Measurements from ENCODE around the gene CFAP92. TPM values are rescaled to one million over a fixed set of nuclear protein-coding genes. Genes with fewer than 3 reads are reported as not detected.

CFAP92 gene
- total RNA-seq, 1 donor from 2014 or later = 2.0 TPM

DNA sequence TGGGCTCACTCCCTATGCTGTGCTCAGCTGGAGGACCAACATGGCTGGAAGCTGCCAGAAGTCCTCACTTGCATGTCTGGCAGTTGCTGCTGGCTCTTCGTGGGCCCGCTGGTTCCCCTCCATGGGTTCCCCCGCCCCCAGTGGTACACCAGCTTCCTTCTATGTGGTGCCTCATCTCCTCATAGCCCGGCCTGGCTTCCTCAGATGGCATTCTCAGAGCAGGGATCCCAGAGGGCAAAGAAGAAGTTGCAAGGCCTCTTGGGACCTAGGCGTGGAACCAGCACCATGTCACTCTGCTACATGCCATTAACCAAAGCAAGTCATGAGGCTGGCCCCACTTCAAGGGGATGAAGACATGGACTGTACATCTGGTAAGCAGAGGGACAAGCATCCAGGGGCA lies 2.9 kb upstream of the CFAP92 start:
- ATAC-seq = no peak
- intact Hi-C loops (cut with DNase I) = no loop called here
- TF ChIP-seq, protein P1, sequence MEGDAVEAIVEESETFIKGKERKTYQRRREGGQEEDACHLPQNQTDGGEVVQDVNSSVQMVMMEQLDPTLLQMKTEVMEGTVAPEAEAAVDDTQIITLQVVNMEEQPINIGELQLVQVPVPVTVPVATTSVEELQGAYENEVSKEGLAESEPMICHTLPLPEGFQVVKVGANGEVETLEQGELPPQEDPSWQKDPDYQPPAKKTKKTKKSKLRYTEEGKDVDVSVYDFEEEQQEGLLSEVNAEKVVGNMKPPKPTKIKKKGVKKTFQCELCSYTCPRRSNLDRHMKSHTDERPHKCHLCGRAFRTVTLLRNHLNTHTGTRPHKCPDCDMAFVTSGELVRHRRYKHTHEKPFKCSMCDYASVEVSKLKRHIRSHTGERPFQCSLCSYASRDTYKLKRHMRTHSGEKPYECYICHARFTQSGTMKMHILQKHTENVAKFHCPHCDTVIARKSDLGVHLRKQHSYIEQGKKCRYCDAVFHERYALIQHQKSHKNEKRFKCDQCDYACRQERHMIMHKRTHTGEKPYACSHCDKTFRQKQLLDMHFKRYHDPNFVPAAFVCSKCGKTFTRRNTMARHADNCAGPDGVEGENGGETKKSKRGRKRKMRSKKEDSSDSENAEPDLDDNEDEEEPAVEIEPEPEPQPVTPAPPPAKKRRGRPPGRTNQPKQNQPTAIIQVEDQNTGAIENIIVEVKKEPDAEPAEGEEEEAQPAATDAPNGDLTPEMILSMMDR (IDR thresholded peaks at IDR 0.05) = no peak
- no peak overlapping the region for H3K4me3 ChIP-seq
- H3K9me3 ChIP-seq = no peaks in the 10 kb centered on the region
- H3K4me1 ChIP-seq = peaks cover 31% of the 10 kb centered on the region
- DNase-seq = no peak
- H3K27me3 ChIP-seq (ENCODE audit: low read depth) = peaks cover 26% of the 10 kb centered on the region
- H3K27ac ChIP-seq = no peak overlapping the region
- no peaks in the 10 kb centered on the region for H3K36me3 ChIP-seq

DNA sequence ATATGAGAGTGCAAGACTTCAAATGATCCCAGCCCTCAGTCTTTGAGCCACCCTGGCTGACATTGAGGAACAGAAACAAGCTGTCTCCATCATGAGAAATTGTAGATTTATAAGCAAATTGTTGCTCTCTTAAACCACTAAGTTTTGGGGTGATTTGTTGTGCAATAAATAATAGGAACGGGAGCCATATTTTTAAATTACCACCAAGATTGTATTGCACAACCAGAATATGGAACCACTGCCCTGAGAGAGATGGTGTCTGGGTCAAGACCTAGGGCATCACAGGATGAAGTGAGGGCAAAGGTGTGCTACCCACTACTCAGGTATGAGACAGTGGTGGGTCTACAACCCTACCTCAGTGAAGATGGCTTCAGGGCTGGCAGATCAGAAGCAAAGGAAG lies 2.3 kb upstream of the CFAP92 start:
- H3K4me3 ChIP-seq = no peak overlapping the region
- no peaks in the 10 kb centered on the region for H3K36me3 ChIP-seq
- no peaks in the 10 kb centered on the region for H3K9me3 ChIP-seq
- no peak overlapping the region for H3K27ac ChIP-seq
- H3K4me1 ChIP-seq = peaks cover 26% of the 10 kb centered on the region
- TF ChIP-seq, protein P1 (IDR thresholded peaks at IDR 0.05) = no peak
- DNase-seq (no peak), ATAC-seq (no peak)
- peaks cover 20% of the 10 kb centered on the region for H3K27me3 ChIP-seq (ENCODE audit: low read depth)
- intact Hi-C loops (cut with DNase I) = no loop called here

DNA sequence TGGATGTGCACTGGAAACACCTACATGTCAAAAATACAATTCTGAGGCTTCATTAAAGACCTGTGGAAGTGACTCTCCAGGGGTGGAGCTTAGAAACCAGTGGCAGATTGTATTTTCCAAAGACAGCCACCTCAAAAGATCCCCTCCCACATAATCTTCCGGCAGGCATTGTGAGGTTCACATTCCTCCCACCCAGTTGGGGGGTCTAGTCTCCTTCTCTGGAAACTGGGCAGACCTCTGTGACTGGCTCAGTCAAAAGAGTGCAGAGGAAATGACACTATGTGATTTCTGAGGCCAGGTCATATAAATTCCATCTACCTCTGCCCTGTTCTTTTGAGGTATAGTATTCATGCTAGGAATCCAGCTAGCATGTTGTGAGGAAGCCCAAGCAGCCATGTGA lies 1.9 kb upstream of the CFAP92 start:
- Histone ChIP-seq H3K4me3 (no peak overlapping the region), H3K36me3 (no peaks in the 10 kb centered on the region), H3K27me3 (ENCODE audit: low read depth) (peaks cover 16% of the 10 kb centered on the region), H3K27ac (no peak overlapping the region), H3K9me3 (no peaks in the 10 kb centered on the region), H3K4me1 (peaks cover 21% of the 10 kb centered on the region)
- intact Hi-C loops (cut with DNase I) = no loop called here
- TF ChIP-seq, protein P1 (IDR thresholded peaks at IDR 0.05) = no peak
- ATAC-seq = no peak
- DNase-seq = no peak

DNA sequence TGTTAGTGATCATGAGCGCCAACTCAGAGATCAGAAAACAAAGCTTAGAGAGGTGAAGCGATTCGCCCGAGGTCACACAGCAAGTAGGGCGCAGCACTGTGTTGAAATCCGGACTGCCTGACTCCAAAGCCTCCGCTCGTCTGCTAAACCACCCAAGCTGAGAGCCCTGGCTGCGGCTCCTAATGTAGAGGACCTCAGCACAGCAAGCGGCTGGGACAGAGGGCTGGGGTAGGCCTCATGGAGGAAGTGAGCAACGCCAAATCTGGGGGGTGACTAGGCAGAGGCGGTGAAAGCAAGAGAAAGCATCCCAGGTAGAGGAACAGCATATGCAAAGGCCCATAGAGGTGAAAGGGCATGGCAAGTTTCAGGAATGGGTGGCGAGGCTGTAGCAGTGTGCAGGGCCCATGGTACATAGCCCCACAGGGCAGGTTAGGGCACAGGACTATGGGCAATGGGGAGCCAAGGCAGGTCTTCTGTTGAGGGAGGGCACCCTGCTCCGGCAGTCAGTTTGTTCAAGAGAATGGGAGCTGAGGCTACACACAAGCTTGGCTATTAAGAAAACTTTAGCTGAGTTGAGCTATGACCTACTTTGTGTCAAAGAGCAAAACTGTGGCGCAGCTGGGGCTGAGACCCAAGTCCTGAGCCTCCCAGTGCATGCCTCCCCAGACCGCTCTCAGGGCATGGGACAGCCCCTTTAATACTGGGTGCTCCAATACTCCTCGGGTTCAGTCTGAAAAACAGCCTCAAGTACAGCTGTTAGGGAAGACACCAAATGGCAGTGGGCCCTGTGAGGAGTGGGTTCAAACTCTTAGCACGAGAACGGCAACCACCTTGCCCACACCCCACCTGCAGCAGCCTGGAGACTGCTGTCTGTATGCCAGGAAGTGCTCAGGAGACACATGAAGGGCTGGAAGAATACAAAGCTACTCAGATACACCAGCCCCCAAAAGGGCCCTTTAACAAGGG lies 988 bp upstream of the CFAP92 start:
- no peak for DNase-seq
- H3K9me3 ChIP-seq = no peaks in the 10 kb centered on the region
- intact Hi-C loops (cut with DNase I) = no loop called here
- no peak overlapping the region for H3K4me3 ChIP-seq
- H3K27ac ChIP-seq = no peak overlapping the region
- H3K36me3 ChIP-seq = no peaks in the 10 kb centered on the region
- no peak for ATAC-seq
- peaks cover 13% of the 10 kb centered on the region for H3K4me1 ChIP-seq
- H3K27me3 ChIP-seq (ENCODE audit: low read depth) = peaks cover 7% of the 10 kb centered on the region
- TF ChIP-seq, protein P1 (IDR thresholded peaks at IDR 0.05) = no peak

DNA sequence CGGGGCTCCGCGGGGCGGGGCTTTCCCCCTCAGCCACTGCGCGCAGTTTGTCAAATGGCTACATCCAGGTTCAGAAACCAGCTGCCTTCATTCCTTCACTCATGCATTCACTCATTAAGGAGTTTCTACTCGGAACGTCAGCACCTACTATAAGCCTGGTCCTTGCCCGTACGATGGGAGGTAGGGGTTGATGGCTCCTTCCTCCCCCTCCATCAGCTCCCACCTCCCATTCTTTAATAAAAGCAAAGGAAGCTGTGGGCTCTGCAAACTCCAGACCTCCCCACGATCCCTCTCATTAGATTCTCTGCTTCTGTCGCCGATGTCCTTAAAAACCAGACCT lies 267 bp upstream of the CFAP92 start:
- ATAC-seq (no peak), DNase-seq (no peak)
- H3K27me3 ChIP-seq (ENCODE audit: low read depth) = no peaks in the 10 kb centered on the region
- H3K36me3 ChIP-seq = no peaks in the 10 kb centered on the region
- no peak overlapping the region for H3K27ac ChIP-seq
- no peaks in the 10 kb centered on the region for H3K9me3 ChIP-seq
- peak overlapping the region; percentile 44 for H3K4me3 ChIP-seq
- intact Hi-C loops (cut with DNase I) = no loop called here
- TF ChIP-seq, protein P1 (IDR thresholded peaks at IDR 0.05) = no peak
- peaks cover 13% of the 10 kb centered on the region for H3K4me1 ChIP-seq

Measured in lower lobe of right lung (tissue), 2 donors.